HepG2 (cell line): ENCODE results near the gene PAX7. TPM values are rescaled to one million over a fixed set of nuclear protein-coding genes. Genes with fewer than 3 reads are reported as not detected.

ENCODE experiments used
- ATAC-seq: fragments of 200-7000 bp; cut with Tn5 transposase; 3 replicates; pipeline ENCODE4 v1.9.1; 2020; ENCODE audit warnings: mild to moderate bottlenecking, moderate library complexity
- BruUV-seq: library from RNA; stranded (reverse); fragments of 400-500 nt; replicated peaks from 2 replicates; lab custom pipeline; 2021; lab: Mats Ljungman, UMichigan
- CTCF ChIA-PET: fragments of 300-600 bp; formaldehyde crosslinking; extraction: SDS; loops from one replicate; lab custom pipeline; 2021; ENCODE audit warnings: low total read pairs, inconsistent platforms, low intra/inter-chr PET ratio; lab: Yijun Ruan, JAX
- POLR2A ChIA-PET: fragments of 350-600 bp; sonication (Branson Sonifier 250); formaldehyde crosslinking; loops from one replicate; lab custom pipeline; 2020; ENCODE audit warnings: antibody characterized with exemption, inconsistent platforms; lab: Yijun Ruan, JAX
- DNase-seq: peaks from one replicate; pipeline ENCODE4 v3.0.0-alpha.2; 2015; ENCODE audit warnings: low spot score
- FAIRE-seq: peaks from 3 replicates; lab custom pipeline; 2011; peaks lifted over from hg19 to GRCh38; lab: Jason Lieb, UNC
- H2AFZ ChIP-seq: one replicate; pipeline ENCODE4 v1.6.1; 2011; ENCODE audit warnings: low read length, inconsistent platforms
- H3K27ac ChIP-seq: fragments of 300-600 bp; 3 replicates; pipeline ENCODE4 v1.8.0; 2011; ENCODE audit warnings: mixed run types, mild to moderate bottlenecking, mixed read lengths, low read length, inconsistent platforms; ENCODE audit not compliant: insufficient read depth; ENCODE audit errors: extremely low read length
- H3K27me3 ChIP-seq, 2 experiments: fragments of 200-600 bp in 1 of 2; 2 replicates in 1 of 2; 3 replicates in 1 of 2; pipeline versions ENCODE4 v1.6.0 to v1.8.0; 2011; ENCODE audit warnings: low read length in 2 of 2, mild to moderate bottlenecking in 2 of 2, moderate library complexity in 2 of 2, inconsistent platforms in 1 of 2; ENCODE audit not compliant: insufficient read depth in 2 of 2, control insufficient read depth in 1 of 2
- H3K36me3 ChIP-seq, 2 experiments: fragments of 200-600 bp in 1 of 2; replicated peaks in 1 of 2; 2 replicates in 1 of 2; 3 replicates in 1 of 2; pipeline versions ENCODE4 v1.5.1 to v1.8.0; 2011; ENCODE audit warnings: low read length in 2 of 2, inconsistent platforms in 1 of 2; ENCODE audit not compliant: insufficient read depth in 2 of 2, control insufficient read depth in 1 of 2
- H3K4me1 ChIP-seq: 2 replicates; pipeline ENCODE4 v1.5.1; 2012; ENCODE audit warnings: low read length, inconsistent platforms; ENCODE audit not compliant: insufficient read depth
- H3K4me2 ChIP-seq: 2 replicates; pipeline ENCODE4 v1.6.0; 2011; ENCODE audit warnings: low read depth, low read length, inconsistent platforms
- H3K4me3 ChIP-seq, 3 experiments: fragments of 200-600 bp in 1 of 3; sonication (generic), shearing (Covaris generic) in 1 of 3; replicated peaks in 1 of 3; 2 replicates each; pipeline ENCODE4 v1.5.1; 2011 to 2016; ENCODE audit warnings: low read length in 3 of 3, inconsistent platforms in 2 of 3, low read depth in 2 of 3, mild to moderate bottlenecking in 2 of 3, control low read depth in 1 of 3, mixed read lengths in 1 of 3; ENCODE audit not compliant: insufficient read depth in 1 of 3
- H3K79me2 ChIP-seq: one replicate; pipeline ENCODE4 v1.6.1; 2011; ENCODE audit warnings: low read length, inconsistent platforms; ENCODE audit not compliant: insufficient read depth
- H3K9ac ChIP-seq: 2 replicates; pipeline ENCODE4 v1.6.0; 2011; ENCODE audit warnings: mild to moderate bottlenecking, low read depth, low read length, inconsistent platforms; ENCODE audit not compliant: insufficient read depth
- H3K9me3 ChIP-seq: 2 replicates; pipeline ENCODE4 v1.5.1; 2012; ENCODE audit warnings: mild to moderate bottlenecking, low read length
- H4K20me1 ChIP-seq: 2 replicates; pipeline ENCODE4 v1.6.0; 2011; ENCODE audit warnings: inconsistent platforms, mild to moderate bottlenecking, low read length, moderate library complexity; ENCODE audit not compliant: insufficient read depth
- DPF2 ChIP-seq: sonication (generic); formaldehyde crosslinking; IDR thresholded peaks from 2 replicates; pipeline ENCODE4 v1.4.0; 2020; ENCODE audit warnings: mild to moderate bottlenecking, low read depth, missing genetic modification reagents, borderline replicate concordance
- ELF1 ChIP-seq: sonication (generic); formaldehyde crosslinking; IDR thresholded peaks from 2 replicates; pipeline ENCODE4 v1.4.0; 2020; ENCODE audit warnings: missing genetic modification reagents
- KMT2B ChIP-seq: IDR thresholded peaks from 2 replicates; pipeline ENCODE4 v1.6.1; 2016; ENCODE audit warnings: missing genetic modification reagents, missing compliant biosample characterization
- REPIN1 ChIP-seq: sonication (generic); formaldehyde crosslinking; IDR thresholded peaks from 2 replicates; pipeline ENCODE4 v1.8.0; 2022; ENCODE audit warnings: missing genetic modification reagents, low read depth, mild to moderate bottlenecking, borderline replicate concordance
- ZFX ChIP-seq: sonication (generic); formaldehyde crosslinking; IDR thresholded peaks from 2 replicates; pipeline ENCODE4 v1.4.0; 2020; ENCODE audit warnings: mild to moderate bottlenecking, low read depth, missing genetic modification reagents, moderate library complexity
- WGBS: methylation state at CpG from one replicate; pipeline ENCODE4 v1.1.6; 2017; ENCODE audit warnings: low lambda C conversion rate; 5-methylcytosine and 5-hydroxymethylcytosine counted together
- in situ Hi-C: cut with HindIII; loops from 2 replicates; pipeline ENCODE4 v1.10.0; 2017; ENCODE audit warnings: low pct_unique_long_range_greater_than_20kb; ENCODE audit not compliant: extremely low pct_ligation_motif_present
- intact Hi-C: fragments of 100-400 bp; cut with micrococcal nuclease; formaldehyde crosslinking; loops from one replicate; pipeline ENCODE4 v1.10.0; 2022; ENCODE audit not compliant: unreplicated experiment
- polyA plus RNA-seq, 8 experiments: library from polyadenylated mRNA; depleted of rRNA in 3 of 8; stranded (reverse) in 7 of 8; unstranded in 1 of 8; fragments of >200 nt; fragmentation: Illumina TruSeq in 4 of 8; extraction: Trizol in 4 of 8; gene quantifications; 2 replicates each; pipeline versions ENCODE4 v1.2.1 to v1.2.3, GENCODE V29; 2011 to 2016; ENCODE audit warnings: low read depth in 4 of 8, missing spikeins in 1 of 8, mixed read lengths in 1 of 8; ENCODE audit not compliant: insufficient read depth in 1 of 8
- total RNA-seq, 5 experiments: library from RNA; depleted of rRNA; stranded (reverse); fragments of >200 nt; fragmentation: Illumina TruSeq; extraction: Trizol; gene quantifications; 2 replicates each; pipeline ENCODE4 v1.2.3, GENCODE V29; 2016; ENCODE audit warnings: low read depth in 1 of 5
- TF ChIP-seq, protein P1 (sequence below): IDR thresholded peaks from 2 replicates; pipeline ENCODE4 v1.6.1; 2016; ENCODE audit warnings: missing genetic modification reagents, missing compliant biosample characterization
- TF ChIP-seq, protein P2 (sequence below): sonication (generic); formaldehyde crosslinking; IDR thresholded peaks from 2 replicates; pipeline ENCODE4 v1.9.0; 2021; ENCODE audit warnings: missing genetic modification reagents, borderline replicate concordance

The PAX7 gene
- total and polyA plus RNA-seq, 2 of the 13 experiments (the other 11 are each of a cell fraction or from before 2014, with no cell fraction given): not detected

DNA sequence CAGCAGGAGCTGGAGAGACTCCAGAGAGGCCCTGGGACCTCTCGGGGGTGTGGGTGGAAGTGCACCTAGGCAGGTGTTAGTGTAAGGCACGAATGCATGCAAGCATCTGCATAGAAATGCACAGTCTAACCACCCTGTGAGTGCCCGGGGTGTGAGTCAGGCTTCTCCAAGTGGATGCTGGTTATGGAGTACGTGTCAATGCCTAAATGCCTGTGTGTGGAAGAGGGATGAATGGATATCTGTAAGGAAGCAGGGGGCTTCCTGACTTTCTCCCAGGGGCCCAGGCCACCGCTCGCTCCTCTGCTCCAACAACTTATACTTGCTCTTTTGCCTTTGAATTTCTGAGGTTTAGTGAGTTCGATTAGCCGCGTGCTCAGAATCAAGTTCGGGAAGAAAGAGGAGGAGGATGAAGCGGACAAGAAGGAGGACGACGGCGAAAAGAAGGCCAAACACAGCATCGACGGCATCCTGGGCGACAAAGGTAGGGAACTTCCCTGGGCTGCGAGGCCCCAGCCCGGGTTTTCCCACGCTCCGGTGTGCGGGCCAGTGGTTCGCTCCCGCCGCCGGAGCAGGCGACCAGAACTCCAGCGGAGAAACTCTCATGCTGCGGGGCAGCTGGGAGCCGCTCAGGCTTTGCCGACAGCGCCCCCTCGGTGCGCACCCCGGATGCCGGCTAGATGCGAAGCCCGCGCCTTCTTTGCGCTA is 5.4 kb downstream of the PAX7 start:
- peaks cover 20 to 91% of the 10 kb centered on the region in 2 experiments for H3K27me3 ChIP-seq
- peaks cover 6% of the 10 kb centered on the region; the same call in 1 of the 2 replicates for H3K4me1 ChIP-seq
- no peak overlapping the region for H3K9ac ChIP-seq
- no peak for ATAC-seq
- no peak overlapping the region for H2AFZ ChIP-seq
- no peaks in the 10 kb centered on the region for H3K79me2 ChIP-seq
- no peak for DNase-seq
- no peak for FAIRE-seq
- BruUV-seq: no TSS peak
- WGBS: 33% methylated on average over 18 of the region's 40 CpGs
- peaks cover 2% of the 10 kb centered on the region; the same call in 1 of the 2 replicates for H4K20me1 ChIP-seq
- ChIA-PET POLR2A (no interaction called here), CTCF (no interaction called here)
- no peak overlapping the region for H3K27ac ChIP-seq
- H3K4me3 ChIP-seq: no peak overlapping the region
- H3K36me3 ChIP-seq: no peaks in the 10 kb centered on the region
- TF ChIP-seq, protein P1, sequence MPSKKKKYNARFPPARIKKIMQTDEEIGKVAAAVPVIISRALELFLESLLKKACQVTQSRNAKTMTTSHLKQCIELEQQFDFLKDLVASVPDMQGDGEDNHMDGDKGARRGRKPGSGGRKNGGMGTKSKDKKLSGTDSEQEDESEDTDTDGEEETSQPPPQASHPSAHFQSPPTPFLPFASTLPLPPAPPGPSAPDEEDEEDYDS (CRISPR knock-in tag): no peak
- TF ChIP-seq ELF1 (CRISPR knock-in tag) (no peak), KMT2B (CRISPR knock-in tag) (no peak), REPIN1 (CRISPR knock-in tag) (no peak), ZFX (no peak), DPF2 (CRISPR knock-in tag) (no peak)
- TF ChIP-seq, protein P2, sequence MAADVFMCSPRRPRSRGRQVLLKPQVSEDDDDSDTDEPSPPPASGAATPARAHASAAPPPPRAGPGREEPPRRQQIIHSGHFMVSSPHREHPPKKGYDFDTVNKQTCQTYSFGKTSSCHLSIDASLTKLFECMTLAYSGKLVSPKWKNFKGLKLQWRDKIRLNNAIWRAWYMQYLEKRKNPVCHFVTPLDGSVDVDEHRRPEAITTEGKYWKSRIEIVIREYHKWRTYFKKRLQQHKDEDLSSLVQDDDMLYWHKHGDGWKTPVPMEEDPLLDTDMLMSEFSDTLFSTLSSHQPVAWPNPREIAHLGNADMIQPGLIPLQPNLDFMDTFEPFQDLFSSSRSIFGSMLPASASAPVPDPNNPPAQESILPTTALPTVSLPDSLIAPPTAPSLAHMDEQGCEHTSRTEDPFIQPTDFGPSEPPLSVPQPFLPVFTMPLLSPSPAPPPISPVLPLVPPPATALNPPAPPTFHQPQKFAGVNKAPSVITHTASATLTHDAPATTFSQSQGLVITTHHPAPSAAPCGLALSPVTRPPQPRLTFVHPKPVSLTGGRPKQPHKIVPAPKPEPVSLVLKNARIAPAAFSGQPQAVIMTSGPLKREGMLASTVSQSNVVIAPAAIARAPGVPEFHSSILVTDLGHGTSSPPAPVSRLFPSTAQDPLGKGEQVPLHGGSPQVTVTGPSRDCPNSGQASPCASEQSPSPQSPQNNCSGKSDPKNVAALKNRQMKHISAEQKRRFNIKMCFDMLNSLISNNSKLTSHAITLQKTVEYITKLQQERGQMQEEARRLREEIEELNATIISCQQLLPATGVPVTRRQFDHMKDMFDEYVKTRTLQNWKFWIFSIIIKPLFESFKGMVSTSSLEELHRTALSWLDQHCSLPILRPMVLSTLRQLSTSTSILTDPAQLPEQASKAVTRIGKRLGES (CRISPR knock-in tag): no peak
- no peak overlapping the region for H3K4me2 ChIP-seq
- in situ Hi-C loops (no loop called here), intact Hi-C loops (no loop called here)
- H3K9me3 ChIP-seq: no peaks in the 10 kb centered on the region
